Spleen (tissue), 11 donors: ENCODE data around the gene SLC38A6. TPM values are rescaled to one million over a fixed set of nuclear protein-coding genes. Genes with fewer than 3 reads are reported as not detected.

Experiments
- DNase-seq: peaks from one replicate; pipeline ENCODE4 v3.0.0-alpha.2; 2020
- H3K27ac ChIP-seq, 8 donors: fragments of 200-600 bp; sonication (generic) in 7 of 8; 1 replicate in 4 of 8; 2 replicates in 4 of 8; pipeline versions ENCODE4 v1.5.0 to v1.8.0; 2016 to 2021; ENCODE audit warnings: inconsistent platforms in 4 of 8, mild to moderate bottlenecking in 4 of 8, moderate library complexity in 1 of 8
- H3K27me3 ChIP-seq, 7 donors: fragments of 200-600 bp; sonication (generic) in 6 of 7; replicated peaks in 1 of 7; 1 replicate in 4 of 7; 2 replicates in 3 of 7; pipeline versions ENCODE4 v1.5.0 to v1.8.0; 2016 to 2021; ENCODE audit warnings: inconsistent platforms in 3 of 7, mild to moderate bottlenecking in 1 of 7
- H3K36me3 ChIP-seq, 6 donors: fragments of 200-600 bp; sonication (generic) in 5 of 6; 1 replicate in 4 of 6; 2 replicates in 2 of 6; pipeline versions ENCODE4 v1.5.0 to v1.8.0; 2016 to 2021; ENCODE audit warnings: inconsistent platforms in 2 of 6
- H3K4me1 ChIP-seq, 6 donors: fragments of 200-600 bp; sonication (generic) in 5 of 6; 1 replicate in 3 of 6; 2 replicates in 3 of 6; pipeline versions ENCODE4 v1.5.0 to v1.8.0; 2016 to 2021; ENCODE audit warnings: inconsistent platforms in 3 of 6
- H3K4me3 ChIP-seq, 8 donors: fragments of 200-600 bp; sonication (generic) in 7 of 8; 1 replicate in 4 of 8; 2 replicates in 4 of 8; pipeline versions ENCODE4 v1.5.0 to v1.8.0; 2016 to 2021; ENCODE audit warnings: inconsistent platforms in 4 of 8, mild to moderate bottlenecking in 4 of 8, moderate library complexity in 2 of 8
- H3K9me3 ChIP-seq, 8 donors: fragments of 200-600 bp; sonication (generic) in 7 of 8; 1 replicate in 4 of 8; 2 replicates in 4 of 8; pipeline versions ENCODE4 v1.5.0 to v1.8.0; 2016 to 2021; ENCODE audit warnings: inconsistent platforms in 4 of 8
- CTCF ChIP-seq, 11 experiments: fragments of 200-600 bp in 7 of 11; fragments of 450-650 bp in 4 of 11; sonication (generic) in 4 of 11; IDR thresholded peaks in 8 of 11; conservative IDR thresholded peaks in 3 of 11; 1 replicate in 7 of 11; 2 replicates in 4 of 11; pipeline versions ENCODE4 v1.4.0 to v1.8.0; 2016 to 2021; ENCODE audit warnings: antibody characterized with exemption in 11 of 11, inconsistent platforms in 4 of 11, mild to moderate bottlenecking in 1 of 11
- POLR2A ChIP-seq, 3 donors: fragments of 450-650 bp; IDR thresholded peaks; one replicate each; pipeline ENCODE4 v1.5.1; 2017; ENCODE audit warnings: antibody characterized with exemption in 3 of 3, mild to moderate bottlenecking in 1 of 3
- POLR2AphosphoS5 ChIP-seq, 3 donors: sonication (generic); formaldehyde crosslinking; IDR thresholded peaks; one replicate each; pipeline ENCODE4 v1.5.1; 2017; ENCODE audit warnings: antibody characterized with exemption in 3 of 3
- WGBS, 5 donors: extraction: QIAGEN DNeasy Blood & Tissue Kit in 3 of 5; methylation state at CpG; one replicate each; pipeline versions ENCODE4 v1.1.5 to v1.1.7; 2013 to 2018; 5-methylcytosine and 5-hydroxymethylcytosine counted together
- intact Hi-C: fragments of 100-400 bp; cut with DNase I; formaldehyde crosslinking; loops from one replicate; pipeline ENCODE4 v1.15.0; 2023; ENCODE audit warnings: low total_unique reads
- polyA plus RNA-seq, 3 donors: library from polyadenylated mRNA; stranded (reverse); fragments of 200-250 nt; gene quantifications; one replicate each; pipeline ENCODE4 v1.2.1, GENCODE V29; 2013
- total RNA-seq, 7 donors: library from RNA; depleted of rRNA in 3 of 7; stranded (reverse); fragments of >200 nt in 3 of 7; fragmentation: NEBNext Ultra II Directional in 4 of 7; extraction: Animal tissue kit (Norgen Biotek cat#: 25700) in 4 of 7; gene quantifications; one replicate each; pipeline versions ENCODE4 v1.1.0 to v1.2.1, GENCODE V29; 2016 to 2021
- donor health status: healthy with polysubstance abuse.
- donor health status: DM: no; HTN: no; CAD: no; lungs with moderate emphysema.
- donor health status: DM: no; HTN: no; CAD: no.
- donor health status: Bipolar disorder and iron deficiency.
- donor health status: healthy.
- donor health status: DM: no; HTN: no; CAD: no.
- donor health status: DM: yes; HTN: yes; CAD: no.

The SLC38A6 gene
- total and polyA plus RNA-seq, 10 donors: 9.5 to 34.2 (median 17.5) TPM

GRCh38 chr14:61026526-61026925 lies 45.5 kb downstream of the SLC38A6 start:
- Histone ChIP-seq H3K36me3 (no peaks in the 10 kb centered on the region), H3K9me3 (no peaks in the 10 kb centered on the region), H3K4me1 (no peaks in the 10 kb centered on the region), H3K4me3 (no peak overlapping the region), H3K27me3 (no peaks in the 10 kb centered on the region), H3K27ac (no peak overlapping the region)
- TF ChIP-seq POLR2A (IDR thresholded peaks at IDR 0.05) (no peak), CTCF (IDR thresholded peaks at IDR 0.05 in 8 of 11, conservative IDR thresholded peaks at IDR 0.05 in 3 of 11) (no peak), POLR2AphosphoS5 (IDR thresholded peaks at IDR 0.05) (no peak)
- DNase-seq: no peak
- intact Hi-C loops: loop anchor here (10.0 kb wide), 1 partner anchor 228 kb away; no protein-coding TSS in a partner anchor
- 52 to 93% (median 71%) methylated on average over 2 of the region's 2 CpGs for WGBS, 5 donors

GRCh38 chr14:61031026-61031425 lies 50.0 kb downstream of the SLC38A6 start:
- H3K27me3 ChIP-seq: no peaks in the 10 kb centered on the region
- intact Hi-C loops: no loop called here
- H3K4me1 ChIP-seq: peaks cover 0 to 13% (median 4%) of the 10 kb centered on the region in 6 donors
- H3K4me3 ChIP-seq: no peak overlapping the region
- DNase-seq: no peak
- TF ChIP-seq POLR2AphosphoS5 (IDR thresholded peaks at IDR 0.05) (no peak), CTCF (IDR thresholded peaks at IDR 0.05 in 8 of 11, conservative IDR thresholded peaks at IDR 0.05 in 3 of 11) (no peak), POLR2A (IDR thresholded peaks at IDR 0.05) (no peak)
- H3K36me3 ChIP-seq: no peaks in the 10 kb centered on the region
- no peak overlapping the region for H3K27ac ChIP-seq
- H3K9me3 ChIP-seq: no peaks in the 10 kb centered on the region

GRCh38 chr14:61033054-61033453 lies 52.0 kb downstream of the SLC38A6 start:
- Histone ChIP-seq H3K4me3 (no peak overlapping the region), H3K4me1 (peaks cover 0 to 13% (median 4%) of the 10 kb centered on the region in 6 donors), H3K27me3 (no peaks in the 10 kb centered on the region), H3K27ac (no peak overlapping the region), H3K36me3 (no peaks in the 10 kb centered on the region), H3K9me3 (no peaks in the 10 kb centered on the region)
- TF ChIP-seq POLR2A (IDR thresholded peaks at IDR 0.05): no peak
- no peak for TF ChIP-seq CTCF (IDR thresholded peaks at IDR 0.05 in 8 of 11, conservative IDR thresholded peaks at IDR 0.05 in 3 of 11)
- no peak for TF ChIP-seq POLR2AphosphoS5 (IDR thresholded peaks at IDR 0.05)
- DNase-seq: no peak
- intact Hi-C loops: no loop called here
- WGBS, 5 donors: 91 to 96% (median 94%) methylated on average over 3 of the region's 3 CpGs

GRCh38 chr14:61033855-61034254 lies 52.8 kb downstream of the SLC38A6 start:
- Histone ChIP-seq H3K27me3 (no peaks in the 10 kb centered on the region), H3K9me3 (no peaks in the 10 kb centered on the region), H3K4me3 (no peak overlapping the region), H3K36me3 (no peaks in the 10 kb centered on the region), H3K27ac (peak overlapping the region in 1 of 8 donors; percentile 7), H3K4me1 (peaks cover 0 to 13% (median 4%) of the 10 kb centered on the region in 6 donors)
- DNase-seq: no peak
- intact Hi-C loops: no loop called here
- no peak for TF ChIP-seq POLR2A (IDR thresholded peaks at IDR 0.05)
- no peak for TF ChIP-seq POLR2AphosphoS5 (IDR thresholded peaks at IDR 0.05)
- TF ChIP-seq CTCF (IDR thresholded peaks at IDR 0.05 in 8 of 11, conservative IDR thresholded peaks at IDR 0.05 in 3 of 11): no peak
